ENCODE data around the gene LDB1. TPM values are rescaled to one million over a fixed set of nuclear protein-coding genes. Genes with fewer than 3 reads are reported as not detected.

Gene LDB1
- total and polyA plus RNA-seq, 2 of the 13 experiments (the other 11 are each of a cell fraction or from before 2014, with no cell fraction given), result 17.2 to 45.5 TPM

DNA sequence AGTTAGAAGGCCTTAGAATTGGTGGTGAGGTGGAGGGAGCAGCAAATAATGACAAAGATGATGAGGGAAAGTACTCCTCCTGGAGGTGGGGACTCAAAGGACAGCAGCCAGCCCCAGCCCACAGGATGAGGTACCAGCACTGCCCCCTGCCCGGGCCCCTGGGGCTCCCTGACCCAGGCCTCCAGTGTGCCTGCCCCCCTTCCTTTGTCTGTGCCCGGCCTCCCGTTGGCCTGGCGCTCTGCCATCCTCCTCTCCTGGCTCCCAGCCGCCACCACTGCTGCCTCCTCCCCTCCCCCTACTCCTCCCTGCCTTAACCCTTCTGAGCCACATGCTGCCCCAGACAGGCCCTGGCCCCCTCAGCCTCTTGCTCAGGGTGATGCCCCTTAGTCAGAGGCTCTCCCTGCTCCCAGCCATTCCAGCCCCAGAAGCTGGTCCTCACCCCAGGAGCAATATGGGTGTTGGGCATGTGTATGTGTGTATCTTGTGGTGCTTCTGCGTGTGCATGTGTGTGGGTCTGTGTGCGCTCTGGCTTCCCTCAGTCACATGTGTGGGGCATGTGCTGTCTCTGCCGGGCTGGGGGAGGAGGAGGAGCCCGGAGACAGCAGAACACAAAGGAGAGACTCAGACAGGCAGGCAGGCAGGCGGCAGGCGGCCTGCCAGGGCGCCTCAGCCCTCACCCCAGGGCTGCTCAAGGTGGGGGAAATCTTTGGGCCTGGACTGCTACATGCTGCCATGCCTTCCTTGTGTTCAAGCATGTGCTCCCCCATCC, 2.6 kb downstream of the LDB1 start (continued):
- TF ChIP-seq, protein P1, sequence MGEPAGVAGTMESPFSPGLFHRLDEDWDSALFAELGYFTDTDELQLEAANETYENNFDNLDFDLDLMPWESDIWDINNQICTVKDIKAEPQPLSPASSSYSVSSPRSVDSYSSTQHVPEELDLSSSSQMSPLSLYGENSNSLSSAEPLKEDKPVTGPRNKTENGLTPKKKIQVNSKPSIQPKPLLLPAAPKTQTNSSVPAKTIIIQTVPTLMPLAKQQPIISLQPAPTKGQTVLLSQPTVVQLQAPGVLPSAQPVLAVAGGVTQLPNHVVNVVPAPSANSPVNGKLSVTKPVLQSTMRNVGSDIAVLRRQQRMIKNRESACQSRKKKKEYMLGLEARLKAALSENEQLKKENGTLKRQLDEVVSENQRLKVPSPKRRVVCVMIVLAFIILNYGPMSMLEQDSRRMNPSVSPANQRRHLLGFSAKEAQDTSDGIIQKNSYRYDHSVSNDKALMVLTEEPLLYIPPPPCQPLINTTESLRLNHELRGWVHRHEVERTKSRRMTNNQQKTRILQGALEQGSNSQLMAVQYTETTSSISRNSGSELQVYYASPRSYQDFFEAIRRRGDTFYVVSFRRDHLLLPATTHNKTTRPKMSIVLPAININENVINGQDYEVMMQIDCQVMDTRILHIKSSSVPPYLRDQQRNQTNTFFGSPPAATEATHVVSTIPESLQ (CRISPR knock-in tag; conservative IDR thresholded peaks at IDR 0.05), result no peak
- TF ChIP-seq, protein P2, sequence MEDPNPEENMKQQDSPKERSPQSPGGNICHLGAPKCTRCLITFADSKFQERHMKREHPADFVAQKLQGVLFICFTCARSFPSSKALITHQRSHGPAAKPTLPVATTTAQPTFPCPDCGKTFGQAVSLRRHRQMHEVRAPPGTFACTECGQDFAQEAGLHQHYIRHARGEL (CRISPR knock-in tag; IDR thresholded peaks at IDR 0.05), result no peak
- TF ChIP-seq HDAC1 (CRISPR knock-in tag; IDR thresholded peaks at IDR 0.05), result peak; percentile 74
- TF ChIP-seq, protein P3, sequence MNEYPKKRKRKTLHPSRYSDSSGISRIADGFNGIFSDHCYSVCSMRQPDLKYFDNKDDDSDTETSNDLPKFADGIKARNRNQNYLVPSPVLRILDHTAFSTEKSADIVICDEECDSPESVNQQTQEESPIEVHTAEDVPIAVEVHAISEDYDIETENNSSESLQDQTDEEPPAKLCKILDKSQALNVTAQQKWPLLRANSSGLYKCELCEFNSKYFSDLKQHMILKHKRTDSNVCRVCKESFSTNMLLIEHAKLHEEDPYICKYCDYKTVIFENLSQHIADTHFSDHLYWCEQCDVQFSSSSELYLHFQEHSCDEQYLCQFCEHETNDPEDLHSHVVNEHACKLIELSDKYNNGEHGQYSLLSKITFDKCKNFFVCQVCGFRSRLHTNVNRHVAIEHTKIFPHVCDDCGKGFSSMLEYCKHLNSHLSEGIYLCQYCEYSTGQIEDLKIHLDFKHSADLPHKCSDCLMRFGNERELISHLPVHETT (CRISPR knock-in tag; conservative IDR thresholded peaks at IDR 0.05), result no peak
- TF ChIP-seq, protein P4, sequence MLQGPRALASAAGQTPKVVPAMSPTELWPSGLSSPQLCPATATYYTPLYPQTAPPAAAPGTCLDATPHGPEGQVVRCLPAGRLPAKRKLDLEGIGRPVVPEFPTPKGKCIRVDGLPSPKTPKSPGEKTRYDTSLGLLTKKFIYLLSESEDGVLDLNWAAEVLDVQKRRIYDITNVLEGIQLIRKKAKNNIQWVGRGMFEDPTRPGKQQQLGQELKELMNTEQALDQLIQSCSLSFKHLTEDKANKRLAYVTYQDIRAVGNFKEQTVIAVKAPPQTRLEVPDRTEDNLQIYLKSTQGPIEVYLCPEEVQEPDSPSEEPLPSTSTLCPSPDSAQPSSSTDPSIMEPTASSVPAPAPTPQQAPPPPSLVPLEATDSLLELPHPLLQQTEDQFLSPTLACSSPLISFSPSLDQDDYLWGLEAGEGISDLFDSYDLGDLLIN (CRISPR knock-in tag; IDR thresholded peaks at IDR 0.05; ENCODE audit: borderline replicate concordance), result no peak
- peak; percentile 55; the same call in 1 of the 2 replicates for TF ChIP-seq YEATS2 (CRISPR knock-in tag; IDR thresholded peaks at IDR 0.05; ENCODE audit: borderline replicate concordance)
- peak in 1 of 2 experiments; percentile 37; a peak in 1 of 4 replicates for TF ChIP-seq EP300 (IDR thresholded peaks at IDR 0.05; ENCODE audit: low read depth in 2 of 2, low read length in 2 of 2)
- no peak for TF ChIP-seq EP300 (CRISPR knock-in tag; IDR thresholded peaks at IDR 0.05; ENCODE audit: borderline replicate concordance)
- TF ChIP-seq IKZF1 (IDR thresholded peaks at IDR 0.05), result no peak
- TF ChIP-seq MIXL1 (CRISPR knock-in tag; IDR thresholded peaks at IDR 0.05), result no peak
- TF ChIP-seq ZNF24 (IDR thresholded peaks at IDR 0.05), result no peak
- TF ChIP-seq FOSL1 (CRISPR knock-in tag; IDR thresholded peaks at IDR 0.05; ENCODE audit: borderline replicate concordance), result no peak
- TF ChIP-seq NCOR1 (IDR thresholded peaks at IDR 0.05; ENCODE audit: borderline replicate concordance, low read length), result no peak
- no peak for TF ChIP-seq RXRA (CRISPR knock-in tag; IDR thresholded peaks at IDR 0.05)
- TF ChIP-seq GABPA (IDR thresholded peaks at IDR 0.05; ENCODE audit: low read depth, low read length), result no peak
- no peak for TF ChIP-seq GABPA (CRISPR knock-in tag; IDR thresholded peaks at IDR 0.05; ENCODE audit: low read depth)
- TF ChIP-seq JUN (CRISPR knock-in tag; IDR thresholded peaks at IDR 0.05), result no peak
- TF ChIP-seq MLLT10 (CRISPR knock-in tag; IDR thresholded peaks at IDR 0.05), result no peak
- no peak for TF ChIP-seq CHD4 (IDR thresholded peaks at IDR 0.05; ENCODE audit: borderline replicate concordance, low read length)
- no peak for TF ChIP-seq MED1 (CRISPR knock-in tag; IDR thresholded peaks at IDR 0.05)
- TF ChIP-seq ZNF749 (CRISPR knock-in tag; IDR thresholded peaks at IDR 0.05; ENCODE audit: borderline replicate concordance), result no peak
- TF ChIP-seq, protein P5, sequence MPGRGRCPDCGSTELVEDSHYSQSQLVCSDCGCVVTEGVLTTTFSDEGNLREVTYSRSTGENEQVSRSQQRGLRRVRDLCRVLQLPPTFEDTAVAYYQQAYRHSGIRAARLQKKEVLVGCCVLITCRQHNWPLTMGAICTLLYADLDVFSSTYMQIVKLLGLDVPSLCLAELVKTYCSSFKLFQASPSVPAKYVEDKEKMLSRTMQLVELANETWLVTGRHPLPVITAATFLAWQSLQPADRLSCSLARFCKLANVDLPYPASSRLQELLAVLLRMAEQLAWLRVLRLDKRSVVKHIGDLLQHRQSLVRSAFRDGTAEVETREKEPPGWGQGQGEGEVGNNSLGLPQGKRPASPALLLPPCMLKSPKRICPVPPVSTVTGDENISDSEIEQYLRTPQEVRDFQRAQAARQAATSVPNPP (CRISPR knock-in tag; IDR thresholded peaks at IDR 0.05), result no peak
- TF ChIP-seq ZNF83 (CRISPR knock-in tag; IDR thresholded peaks at IDR 0.05; ENCODE audit: borderline replicate concordance), result no peak
- TF ChIP-seq ARNT (IDR thresholded peaks at IDR 0.05), result no peak
- TF ChIP-seq ZNF772 (CRISPR knock-in tag; IDR thresholded peaks at IDR 0.05), result peak; percentile 16; the same call in 1 of the 2 replicates
- TF ChIP-seq ZBTB7B (CRISPR knock-in tag; IDR thresholded peaks at IDR 0.05), result 0 out of 2 replicates have a peak, but pooled peaks have one; percentile 43
- TF ChIP-seq WIZ (CRISPR knock-in tag; IDR thresholded peaks at IDR 0.05), result no peak
